NCI-H2107 treated with DMSO at 0.1 percent for 48 hours (cell line): ENCODE measurements around the gene CHN1.

Experiments used
- DNase-seq: peaks from one replicate; lab custom pipeline; 2025; ENCODE audit not compliant: unreplicated experiment; lab: John Stamatoyannopoulos, UW

Gene CHN1, protein sequence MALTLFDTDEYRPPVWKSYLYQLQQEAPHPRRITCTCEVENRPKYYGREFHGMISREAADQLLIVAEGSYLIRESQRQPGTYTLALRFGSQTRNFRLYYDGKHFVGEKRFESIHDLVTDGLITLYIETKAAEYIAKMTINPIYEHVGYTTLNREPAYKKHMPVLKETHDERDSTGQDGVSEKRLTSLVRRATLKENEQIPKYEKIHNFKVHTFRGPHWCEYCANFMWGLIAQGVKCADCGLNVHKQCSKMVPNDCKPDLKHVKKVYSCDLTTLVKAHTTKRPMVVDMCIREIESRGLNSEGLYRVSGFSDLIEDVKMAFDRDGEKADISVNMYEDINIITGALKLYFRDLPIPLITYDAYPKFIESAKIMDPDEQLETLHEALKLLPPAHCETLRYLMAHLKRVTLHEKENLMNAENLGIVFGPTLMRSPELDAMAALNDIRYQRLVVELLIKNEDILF

DNA sequence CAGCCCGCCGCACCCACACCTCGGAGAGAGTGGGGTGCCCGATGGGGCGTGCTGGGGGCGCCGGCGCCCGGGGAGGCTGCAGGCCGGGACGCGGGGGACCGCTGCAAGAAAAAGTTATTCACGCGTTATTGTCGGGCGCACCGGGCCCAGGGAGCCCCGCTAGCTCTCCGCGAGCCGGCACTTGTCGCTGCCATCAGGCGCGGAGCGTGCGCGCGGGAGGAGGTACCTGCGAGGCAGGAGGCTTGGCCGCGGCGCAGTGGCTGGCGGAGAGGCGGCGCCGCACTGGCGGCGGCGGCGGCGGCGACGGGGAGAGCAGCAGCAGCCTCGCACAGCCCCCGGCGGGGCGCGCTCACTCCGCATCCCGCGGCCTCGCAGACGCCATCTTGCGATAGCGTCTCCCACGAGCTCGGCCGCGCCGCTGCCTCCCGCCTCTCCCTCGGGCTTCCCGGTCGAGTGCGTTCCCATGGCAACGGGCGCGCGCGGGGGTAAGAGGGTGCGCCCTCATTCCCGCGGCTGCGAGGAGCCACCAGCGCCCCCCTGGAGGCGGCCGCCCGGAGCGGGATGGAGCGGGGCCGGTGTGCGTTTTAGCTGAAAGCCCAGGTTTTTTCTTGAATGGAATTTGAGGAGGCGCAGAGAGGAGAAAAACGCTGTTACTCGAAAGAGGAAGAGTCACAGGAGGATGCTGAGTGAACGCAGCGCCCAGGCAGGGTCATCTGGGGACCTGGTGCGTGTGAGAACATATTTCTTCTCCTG is at the start of gene CHN1:
TSS of gene CHN1 (minus strand) at position 402 of the 753 bp plus-strand sequence. CDS start 469 bp downstream, outside the sequence.
- peak; percentile 37 for DNase-seq

DNA sequence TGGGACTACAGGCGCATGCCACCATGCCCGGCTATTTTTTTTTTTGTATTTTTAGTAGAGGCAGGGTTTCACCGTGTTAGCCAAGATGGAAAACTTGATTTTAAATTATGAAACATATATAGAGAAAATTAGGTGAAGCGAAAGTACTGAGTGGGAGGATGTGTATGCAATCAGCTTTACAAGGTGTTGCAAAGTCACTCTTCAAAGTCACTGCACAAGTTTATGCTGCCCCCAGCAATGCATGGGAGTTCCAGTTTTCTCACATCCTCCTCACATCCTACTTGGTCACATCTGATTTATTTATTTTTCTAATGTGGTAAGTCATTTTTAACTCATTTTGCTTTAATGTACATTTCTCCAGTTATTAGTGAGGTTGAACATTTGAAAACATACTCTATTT is 49.2 kb upstream of the CHN1 start:
- DNase-seq = no peak

DNA sequence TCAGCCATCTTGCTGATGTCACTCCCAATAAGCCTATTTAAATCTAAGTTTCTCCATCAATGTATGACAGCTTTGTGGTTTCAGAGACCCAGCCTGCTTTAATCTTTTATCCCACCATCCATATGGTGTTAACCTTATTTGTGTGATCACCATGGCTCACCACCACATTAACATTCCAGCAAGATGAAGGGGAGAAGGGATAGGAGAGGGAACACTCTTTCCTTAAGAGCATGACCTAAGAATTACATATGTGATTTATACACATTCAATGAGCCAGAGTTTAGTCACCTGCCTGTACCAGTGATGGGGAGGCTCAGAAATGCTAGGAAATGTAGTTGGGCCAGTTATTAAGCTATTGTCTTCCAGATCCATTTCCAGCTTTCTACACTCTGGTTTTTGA is 44.5 kb upstream of the CHN1 start:
- no peak for DNase-seq

DNA sequence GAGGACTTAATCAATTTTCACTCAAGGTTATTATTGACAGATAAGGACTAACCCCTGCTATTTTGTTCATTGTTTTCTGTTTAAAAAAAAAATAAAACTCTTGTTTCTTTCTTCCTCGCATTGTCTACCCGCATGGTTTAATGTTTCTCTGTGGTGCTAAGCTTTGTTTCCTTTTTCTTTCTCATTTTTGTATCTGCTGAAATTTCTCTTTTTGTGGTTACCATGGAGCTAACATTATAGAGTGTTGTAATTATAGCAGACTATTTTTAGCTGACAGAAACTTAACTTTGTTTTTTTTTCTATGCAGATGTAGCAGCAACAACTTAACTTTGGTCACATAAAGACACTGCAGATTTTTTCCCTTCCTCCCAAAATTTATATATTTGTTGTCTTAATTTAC is 43.1 kb upstream of the CHN1 start:
- DNase-seq = no peak

DNA sequence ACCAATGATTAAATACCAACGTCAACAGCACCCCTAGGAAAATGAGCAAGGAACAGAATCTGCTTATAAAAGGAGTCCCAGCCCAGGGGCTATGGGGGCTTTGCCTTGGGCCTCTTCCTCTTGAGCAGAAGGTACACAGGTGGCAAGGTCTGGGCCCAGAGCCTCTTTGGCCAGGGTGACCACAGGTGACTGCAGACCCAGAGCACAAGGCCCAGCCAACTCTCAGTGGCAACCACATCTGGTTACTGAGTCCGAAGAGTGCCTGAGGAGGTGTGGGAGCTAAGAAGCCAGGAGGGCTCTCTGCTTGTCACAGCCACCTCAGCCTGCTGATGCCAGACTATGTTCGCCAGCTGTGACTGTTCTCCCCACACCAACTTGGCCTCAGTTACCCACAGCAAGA is 34.3 kb upstream of the CHN1 start:
- DNase-seq = no peak

DNA sequence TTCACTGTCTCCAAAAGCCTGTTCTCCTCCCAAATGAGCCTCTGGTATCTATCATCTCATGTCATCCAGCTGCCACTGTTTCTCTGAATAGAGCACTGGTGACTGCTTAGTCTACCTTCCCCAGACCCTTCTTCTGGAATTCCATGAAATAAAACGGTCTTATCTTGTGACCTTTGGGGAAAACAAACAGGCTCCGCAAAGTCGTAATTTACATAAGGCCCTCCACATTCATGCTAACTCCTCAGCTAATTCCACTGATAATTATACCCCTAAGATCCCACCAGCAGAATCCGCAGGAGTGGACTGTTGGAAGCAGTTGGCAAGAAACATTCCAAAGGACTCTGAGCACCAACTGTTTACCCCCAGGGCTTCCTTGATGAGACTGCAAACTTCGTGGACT is 33.9 kb upstream of the CHN1 start:
- DNase-seq = no peak

DNA sequence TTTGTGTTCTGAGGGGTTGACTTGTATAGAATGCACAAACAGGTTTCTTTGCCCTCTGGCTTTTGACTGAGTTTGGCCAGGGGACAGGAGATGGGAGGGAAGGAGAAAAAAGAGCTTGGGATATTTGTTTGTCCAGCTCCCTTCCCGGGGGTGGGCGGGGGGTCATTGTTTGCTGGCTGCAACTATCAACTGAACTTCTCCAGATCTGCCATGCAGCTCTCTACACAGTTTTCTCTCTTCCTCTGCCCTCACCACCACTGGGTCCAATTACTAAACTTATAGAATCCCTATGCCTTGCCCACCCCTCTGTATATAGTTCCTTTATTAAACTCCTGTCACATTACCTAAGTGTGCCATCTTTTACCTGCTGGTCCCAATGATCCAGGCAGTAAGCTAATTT is 32.8 kb upstream of the CHN1 start:
- DNase-seq = no peak

DNA sequence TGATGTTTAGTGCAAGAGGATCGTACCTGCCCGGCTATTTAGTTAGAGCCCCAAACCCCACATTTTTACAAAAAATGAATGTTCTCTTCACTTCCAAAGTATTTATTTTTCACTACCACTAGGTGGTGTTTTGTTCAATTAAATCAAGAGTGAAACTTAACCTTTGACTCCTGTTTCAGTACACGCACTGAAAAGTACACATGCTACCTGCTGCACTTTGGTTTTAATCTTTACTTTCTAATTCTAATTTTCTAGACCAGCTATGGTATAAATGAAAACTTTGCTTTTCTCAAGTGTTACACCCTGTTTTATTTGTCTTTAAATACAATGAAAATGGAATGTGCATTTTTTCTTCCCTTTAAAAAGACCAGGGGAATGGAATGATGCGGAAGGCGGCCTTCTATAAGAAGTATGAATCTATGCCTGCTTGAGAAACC is 31.4 kb upstream of the CHN1 start:
- DNase-seq = no peak

DNA sequence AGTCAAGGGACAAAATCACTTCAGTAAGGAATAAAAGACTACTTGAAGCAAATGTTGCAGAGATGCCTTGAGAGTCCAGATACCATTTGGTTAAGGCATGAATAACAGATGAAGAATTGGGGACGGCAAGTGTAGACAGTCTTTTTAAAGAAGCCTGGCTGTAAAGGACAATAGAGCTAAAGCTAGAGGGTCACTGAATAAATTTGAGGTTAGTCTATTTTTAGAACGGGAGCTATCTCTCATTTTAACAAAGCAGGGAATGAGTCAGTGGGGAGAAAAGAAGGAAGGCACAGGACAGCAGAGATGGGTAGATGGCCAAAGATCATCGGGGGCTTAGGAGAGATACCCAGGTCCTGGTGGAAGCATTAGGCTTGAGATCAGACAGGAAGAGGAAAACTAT is 30.6 kb upstream of the CHN1 start:
- no peak for DNase-seq

DNA sequence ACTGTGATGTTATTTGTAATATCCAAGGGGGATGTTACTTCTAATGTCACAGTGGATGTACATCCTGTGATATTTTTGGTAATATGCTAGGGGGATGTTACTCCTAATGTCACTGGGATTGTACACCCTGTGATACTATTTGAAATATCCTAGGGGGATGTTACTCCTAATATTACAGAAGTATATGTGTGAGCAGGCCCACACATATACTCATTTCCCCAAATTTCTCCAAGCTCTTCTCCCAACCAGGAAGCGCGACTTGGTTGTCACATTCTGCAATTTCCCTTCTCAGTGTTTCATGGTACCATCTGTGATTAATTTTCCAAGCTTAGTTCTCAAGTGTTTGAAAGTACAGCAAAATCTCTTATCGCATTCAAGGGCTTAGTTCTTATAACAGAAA is 29.5 kb upstream of the CHN1 start:
- no peak for DNase-seq

DNA sequence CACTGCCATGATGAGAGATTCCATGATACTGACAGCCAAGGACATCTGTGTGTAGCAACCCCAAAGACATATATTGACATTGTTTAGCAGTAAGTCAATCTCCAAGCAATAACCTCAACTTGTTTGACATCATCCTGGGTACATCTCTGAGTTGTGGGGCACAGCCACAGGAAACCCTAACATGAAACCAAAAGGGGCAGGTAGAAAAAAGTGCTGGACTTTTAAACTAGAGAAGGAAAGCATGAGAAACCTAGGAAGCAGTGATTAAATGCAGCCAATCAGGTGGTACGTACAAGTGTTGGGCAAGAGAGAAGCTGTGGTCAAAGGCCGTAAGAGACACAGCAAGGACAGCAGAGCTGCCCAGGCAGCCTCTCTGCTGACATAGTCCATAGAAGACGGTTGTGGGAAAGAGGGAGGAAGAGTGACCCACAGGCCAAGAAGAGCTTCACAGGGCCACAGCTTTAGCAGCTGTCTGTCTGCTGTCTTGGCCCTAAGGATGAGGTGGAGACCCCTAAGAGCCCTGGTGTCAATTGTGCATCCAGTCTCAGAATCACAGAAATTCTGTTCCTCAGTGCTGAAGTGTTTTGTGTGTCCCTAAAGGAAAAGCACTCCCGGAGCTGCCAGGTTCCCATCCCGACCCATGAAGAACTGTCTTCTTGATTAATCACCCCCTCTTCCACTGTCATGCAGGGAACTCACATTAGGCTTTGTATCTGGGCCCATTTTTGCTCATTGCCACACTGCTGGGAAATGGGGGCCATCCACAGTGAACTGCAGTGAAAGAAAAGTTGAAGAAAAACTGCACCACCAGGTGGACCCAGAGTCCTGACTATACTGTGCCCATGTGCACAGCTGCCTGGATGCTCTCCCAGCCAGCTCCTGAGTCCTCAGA is 25.4 kb upstream of the CHN1 start:
- no peak for DNase-seq

DNA sequence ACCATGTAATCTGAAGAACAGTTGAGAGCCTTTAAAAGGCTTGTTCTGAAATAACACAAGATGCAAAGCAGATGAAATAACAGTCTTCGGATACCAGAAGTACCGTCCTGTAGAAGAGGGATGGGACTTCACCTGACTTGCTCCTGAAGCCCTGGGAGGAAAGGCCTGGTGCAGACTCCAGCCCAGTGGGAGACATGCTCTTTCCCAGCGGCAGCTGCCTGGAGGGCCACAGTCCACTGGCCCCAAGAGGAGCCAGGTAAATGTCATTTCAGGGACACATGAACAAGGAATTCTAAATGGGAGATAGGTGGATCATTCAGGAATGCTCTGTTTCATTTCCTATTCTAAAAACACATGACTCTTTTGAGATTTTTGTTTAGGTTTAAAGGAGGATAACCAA is 22.6 kb upstream of the CHN1 start:
- DNase-seq = no peak

DNA sequence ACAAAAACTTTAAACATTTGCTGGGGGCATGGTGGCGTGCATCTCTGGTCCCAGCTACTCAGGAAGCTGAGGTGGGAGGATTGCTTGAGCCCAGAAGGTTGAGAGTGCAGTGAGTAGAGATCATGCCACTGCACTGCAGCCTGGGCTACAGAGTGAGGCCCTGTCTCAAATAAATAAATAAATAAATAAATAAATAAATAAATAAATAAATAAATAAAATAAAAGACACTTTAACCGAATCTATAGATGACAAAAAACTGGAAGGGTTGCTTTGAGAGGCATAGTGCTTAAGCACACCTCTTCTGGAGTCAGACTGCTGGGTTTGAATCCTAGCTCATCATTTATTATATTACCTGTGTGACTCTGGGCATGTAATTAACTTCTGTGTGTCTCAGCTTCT is 21.2 kb upstream of the CHN1 start:
- DNase-seq = no peak

DNA sequence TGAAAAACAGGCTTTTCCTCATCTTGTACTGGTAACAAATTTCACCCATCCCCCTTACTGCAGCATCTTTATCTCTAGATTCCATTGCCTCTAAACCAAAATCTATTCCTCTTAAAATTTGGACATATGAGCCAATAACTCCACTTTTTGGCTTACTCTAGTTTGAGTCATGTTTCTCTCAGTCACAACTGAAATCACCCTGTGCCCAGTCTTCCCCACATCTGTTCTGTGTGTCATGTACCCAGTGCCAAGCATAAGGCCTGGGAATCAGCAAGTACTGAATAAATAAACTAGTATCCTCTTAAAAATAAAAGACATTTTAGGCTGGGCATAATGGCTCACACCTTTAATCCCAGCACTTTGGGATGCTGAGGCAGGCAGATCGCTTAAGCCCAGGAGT is 20.8 kb upstream of the CHN1 start:
- no peak for DNase-seq

DNA sequence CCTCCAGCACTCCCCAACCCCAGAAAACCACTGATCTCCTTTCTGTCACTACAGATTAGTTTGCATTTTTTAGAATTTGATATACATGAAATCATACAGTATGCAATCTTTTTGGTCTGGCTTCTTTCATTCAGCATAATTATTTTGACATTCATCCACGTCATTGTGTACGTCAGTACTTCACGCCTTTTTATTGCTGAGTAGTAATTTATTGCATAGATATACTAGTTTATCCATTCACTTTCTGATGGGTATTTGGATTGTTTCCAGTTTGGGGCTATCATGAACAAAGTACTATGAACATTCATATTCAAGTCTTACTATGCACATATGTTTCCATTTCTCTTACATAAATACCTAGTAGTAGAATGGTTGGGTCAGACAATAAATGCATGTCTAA is 20.1 kb upstream of the CHN1 start:
- DNase-seq = no peak

DNA sequence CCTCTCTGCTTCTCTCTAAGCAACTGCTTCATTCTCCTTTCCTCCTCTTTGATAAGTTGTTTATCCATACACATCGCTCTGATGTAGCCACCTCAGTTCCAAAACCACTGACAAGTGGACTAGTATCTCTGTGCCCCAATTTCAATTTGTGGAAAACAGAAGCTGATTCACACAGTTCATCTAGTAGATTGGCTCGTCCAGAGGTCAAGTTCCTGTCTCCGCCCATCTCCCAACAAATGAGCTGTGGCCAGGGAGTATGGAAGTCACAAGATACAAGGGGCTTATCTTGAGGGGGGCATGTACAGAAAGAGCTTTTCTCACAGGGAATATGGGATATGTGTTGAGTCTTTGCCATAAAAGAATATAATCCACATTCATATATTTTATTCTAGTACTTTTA is 17.7 kb upstream of the CHN1 start:
- DNase-seq = no peak

DNA sequence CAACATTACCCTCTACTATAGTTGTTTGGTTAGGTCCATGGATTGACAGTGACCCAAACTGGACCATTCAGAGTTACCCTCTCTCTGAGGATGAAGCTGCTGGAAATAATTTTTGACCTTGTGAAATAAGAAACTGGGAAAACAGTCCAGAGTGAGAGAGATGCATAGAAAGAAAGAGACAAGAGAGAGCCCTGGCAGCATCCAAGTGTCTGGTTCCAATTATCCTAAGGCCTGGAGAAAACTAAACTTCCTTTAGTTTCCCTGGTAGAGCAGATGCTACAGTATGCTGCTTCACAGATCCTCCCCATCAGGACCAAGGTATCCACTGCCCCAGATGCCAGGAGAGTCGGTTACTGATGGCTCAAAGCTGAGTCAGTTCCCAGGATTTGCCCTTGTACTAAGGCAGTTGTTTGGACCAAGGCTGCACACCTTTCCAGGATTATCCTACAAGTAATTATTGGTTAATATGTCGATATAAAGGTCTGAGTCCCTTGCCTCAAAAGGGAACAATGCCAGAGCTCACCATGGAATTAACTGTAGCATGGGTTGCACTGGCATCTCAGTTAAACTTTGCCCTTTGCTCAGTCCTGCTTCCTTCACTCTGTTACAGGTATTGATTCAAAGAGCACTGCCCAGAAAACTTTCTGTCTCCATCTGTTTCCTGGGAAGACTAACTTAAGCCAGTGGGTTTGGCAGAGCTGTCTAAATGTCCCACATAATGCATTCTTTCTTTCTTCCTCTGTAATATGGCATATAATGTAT is 14.6 kb upstream of the CHN1 start:
- DNase-seq = no peak

DNA sequence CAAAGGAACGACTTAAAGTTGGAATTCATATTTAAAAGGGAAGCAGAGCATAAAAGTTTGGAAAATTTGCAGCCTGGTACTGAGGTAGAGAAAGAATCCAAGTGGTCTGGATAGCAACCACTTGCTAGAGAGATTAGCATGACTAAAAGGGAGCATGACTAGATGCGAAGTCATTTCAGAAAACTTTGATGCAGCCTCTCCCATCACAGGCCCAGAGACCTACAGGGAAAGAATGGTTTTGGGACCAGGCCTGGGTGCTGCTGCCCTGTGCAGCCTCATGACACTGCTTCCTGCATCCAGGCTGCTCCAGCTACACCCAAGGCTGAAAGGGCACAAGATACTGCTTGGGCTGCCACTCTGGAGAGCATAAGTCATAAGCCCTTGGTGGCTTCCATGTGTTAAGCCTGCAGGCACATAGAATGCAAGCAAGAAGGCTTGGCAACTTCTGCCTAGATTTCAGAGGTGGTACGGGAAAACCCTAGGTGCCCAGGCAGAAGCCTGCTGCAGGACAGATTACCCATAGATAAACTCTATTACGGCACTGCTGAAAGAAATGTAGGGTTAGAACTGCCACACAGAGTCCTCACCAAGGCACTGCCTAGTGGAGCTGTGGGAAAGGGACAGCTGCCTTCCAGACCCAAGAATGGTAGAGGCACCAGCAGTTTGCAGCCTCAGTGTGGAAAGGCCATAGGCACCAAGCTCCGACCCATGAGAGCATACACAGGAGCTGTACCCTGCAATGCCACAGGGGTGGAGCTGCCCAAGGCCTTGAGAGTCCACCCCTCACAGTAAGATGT is 12.6 kb upstream of the CHN1 start:
- no peak for DNase-seq

DNA sequence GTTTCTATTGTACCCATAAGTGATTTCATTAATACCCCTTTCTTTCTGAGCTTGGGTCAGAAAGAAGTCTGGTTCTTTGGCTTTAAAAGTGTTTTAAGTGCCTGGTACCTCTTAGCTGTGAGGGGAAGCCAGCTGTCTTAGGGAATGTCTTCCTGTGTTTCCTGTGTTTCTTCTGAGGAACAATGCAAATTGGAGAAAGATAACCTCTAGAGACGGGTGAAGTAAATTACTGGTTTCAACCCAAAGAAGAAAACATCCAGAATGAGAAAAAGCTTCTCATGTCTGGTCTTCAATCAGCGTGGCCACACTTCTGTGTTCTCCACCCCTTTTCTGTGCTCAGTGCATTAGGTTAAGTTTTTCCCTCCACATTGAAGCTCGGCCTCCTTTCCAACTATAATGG is 10.2 kb upstream of the CHN1 start:
- DNase-seq = no peak

DNA sequence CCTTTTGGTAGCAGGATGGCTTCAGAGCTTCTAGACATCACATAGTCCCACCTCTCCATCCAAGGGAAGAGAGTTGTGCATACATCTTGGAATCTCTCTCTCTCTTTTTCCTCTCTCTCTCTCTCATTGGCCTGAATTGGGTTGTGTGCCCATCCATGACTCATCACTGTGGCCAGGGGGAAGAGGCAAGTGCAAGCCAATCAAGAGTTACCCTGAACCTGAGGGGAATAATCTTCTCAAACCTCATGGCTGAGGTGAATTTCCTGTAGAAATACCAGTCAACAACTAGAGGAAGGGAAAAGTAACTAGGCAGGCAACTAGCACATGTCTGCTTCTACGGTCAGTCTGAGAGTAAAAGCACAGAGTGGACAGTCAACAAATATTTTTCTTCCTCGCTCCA is 7.3 kb upstream of the CHN1 start:
- no peak for DNase-seq
